HG03342 (cell line): ENCODE results near the gene DPP4.
"Not testable (repeated sequence)": the region's sequence is repeated elsewhere in the genome, so short reads cannot be mapped to it uniquely, and the experiment has no call there.

Experiments
- ATAC-seq: cut with Tn5 transposase; IDR thresholded peaks from one replicate; pipeline ENCODE4 v1.9.1; 2021; ENCODE audit warnings: mild to moderate bottlenecking, moderate library complexity; ENCODE audit not compliant: unreplicated experiment

DPP4 gene

DNA sequence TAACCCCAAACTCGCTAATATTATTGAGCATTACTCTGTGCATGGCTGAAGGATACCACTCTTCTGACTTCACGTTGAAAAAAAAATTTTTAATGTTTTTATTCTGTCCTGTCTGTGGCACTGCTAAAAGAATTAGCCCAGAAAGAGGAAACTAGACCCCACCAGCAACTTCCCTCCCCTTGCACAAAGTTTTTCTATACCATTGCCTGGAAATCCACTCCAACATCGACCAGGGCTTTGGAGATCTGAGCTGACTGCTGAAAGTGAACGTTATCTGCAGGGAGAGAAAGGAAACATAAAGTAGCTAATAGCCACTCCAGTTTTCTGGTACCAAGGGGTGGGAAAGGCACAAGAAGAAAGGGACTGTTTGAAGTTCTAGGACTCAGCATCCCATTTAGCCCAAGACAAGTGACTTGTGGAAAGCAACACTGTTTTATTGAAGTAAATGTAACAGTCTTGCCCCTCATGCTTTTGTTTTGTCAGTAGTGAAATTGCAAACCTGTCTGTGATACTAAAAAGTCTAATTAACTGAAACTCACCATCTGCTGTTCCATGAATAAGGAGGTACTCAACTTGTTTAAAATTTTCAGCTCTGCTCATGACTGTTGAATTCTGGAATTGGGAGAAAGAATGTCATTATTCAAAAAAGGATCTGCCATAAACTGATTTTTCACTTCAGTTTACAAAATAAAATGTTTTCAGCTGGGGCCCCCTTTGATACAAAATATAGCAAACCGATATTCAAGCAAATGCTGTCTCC is 79.1 kb downstream of the DPP4 start:
- no peak for ATAC-seq

DNA sequence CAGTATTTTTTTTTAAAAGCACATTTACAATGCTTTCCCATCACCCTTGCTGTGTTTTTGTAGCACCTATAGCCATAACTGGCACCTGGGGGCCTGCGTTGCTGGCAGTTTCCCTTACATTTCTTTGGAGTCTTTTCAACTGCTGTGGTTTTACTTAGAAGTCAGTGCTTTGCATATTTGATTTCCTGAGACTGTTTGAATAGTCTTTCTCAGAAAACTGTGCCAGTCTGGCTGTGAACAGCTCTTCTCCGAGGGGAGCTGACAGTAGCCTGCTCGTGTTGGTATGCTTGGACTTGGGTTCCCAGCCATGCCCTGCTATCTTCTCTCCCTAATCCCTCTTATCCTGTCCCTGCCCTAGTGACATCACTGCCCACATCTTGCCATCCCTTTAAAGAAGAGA is 81.5 kb downstream of the DPP4 start:
- peak; percentile 61 for ATAC-seq

DNA sequence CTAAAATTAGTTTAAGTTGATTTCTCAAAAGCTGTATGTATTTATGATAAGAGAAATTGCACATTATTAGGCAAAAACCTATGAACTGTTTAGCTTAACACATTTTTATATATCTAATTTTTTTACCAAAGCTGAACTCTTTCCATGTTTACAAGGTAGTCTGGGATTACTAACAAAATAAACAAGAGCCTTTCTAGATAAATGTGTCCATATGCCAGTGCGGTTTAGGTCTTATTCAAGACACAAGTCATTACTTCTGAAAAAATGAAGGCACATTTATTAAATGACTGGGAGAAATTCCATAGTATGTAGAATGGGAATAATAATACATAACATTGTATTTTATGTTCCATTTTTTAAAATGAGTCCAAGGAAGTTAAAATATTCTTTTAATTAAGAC is 82.0 kb downstream of the DPP4 start:
- ATAC-seq, result no peak

DNA sequence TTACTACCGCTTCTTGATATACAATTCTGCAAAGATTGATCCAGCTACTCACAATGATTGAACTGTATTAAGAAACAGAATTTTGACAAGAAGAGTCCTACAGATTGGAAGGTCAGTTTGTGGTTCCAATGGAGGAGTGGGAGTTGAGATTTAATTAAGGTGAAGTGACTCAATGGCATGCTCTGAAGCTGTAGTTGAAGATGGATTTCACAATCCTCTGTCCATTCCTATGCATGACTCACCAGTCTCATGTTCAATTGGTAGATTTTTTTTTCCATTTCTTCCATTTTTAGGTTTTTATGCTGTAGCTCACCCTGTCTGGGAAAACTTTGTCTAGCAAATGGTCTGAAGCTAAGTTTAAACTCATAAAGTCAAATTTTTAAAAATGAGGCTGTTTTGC is 83.3 kb downstream of the DPP4 start:
- ATAC-seq, result no peak

DNA sequence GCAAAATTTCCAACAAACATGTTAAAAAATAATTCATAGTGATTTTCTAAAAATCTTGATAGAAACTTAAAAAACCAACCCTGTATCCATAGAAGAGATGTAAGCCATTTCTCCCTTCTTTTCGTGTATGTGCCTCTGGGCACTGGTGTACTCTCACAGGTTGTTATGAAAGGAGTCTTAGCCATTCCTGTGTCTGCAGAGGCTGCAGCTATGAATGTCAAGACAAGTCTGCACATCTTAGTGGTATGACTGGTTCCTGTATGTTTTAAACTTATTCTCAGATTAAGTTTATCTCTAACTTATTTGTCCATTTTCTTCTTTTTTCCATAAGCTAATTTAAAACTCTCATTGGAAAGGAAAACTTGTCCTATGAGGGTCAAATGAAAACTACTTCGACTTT is 84.0 kb downstream of the DPP4 start:
- ATAC-seq, result no peak

DNA sequence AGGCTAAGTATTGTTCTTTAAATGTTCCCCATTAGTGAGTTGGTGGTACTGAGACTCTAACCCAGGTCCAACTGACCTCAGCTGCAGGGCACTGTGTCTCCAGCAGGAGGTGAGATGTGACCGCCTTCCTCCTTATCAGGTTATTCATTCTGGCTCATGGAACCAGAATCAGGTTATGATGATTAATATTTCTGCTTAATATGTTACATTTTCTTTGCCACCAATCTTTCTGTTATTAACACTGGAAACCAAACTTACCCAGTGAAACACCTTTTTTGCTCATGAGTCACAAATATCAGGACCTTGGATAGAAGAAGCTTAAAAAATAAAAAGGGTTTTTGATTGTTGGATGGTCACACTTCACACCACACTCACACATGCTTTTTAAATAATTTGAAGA is 85.4 kb downstream of the DPP4 start:
- ATAC-seq, result no peak

DNA sequence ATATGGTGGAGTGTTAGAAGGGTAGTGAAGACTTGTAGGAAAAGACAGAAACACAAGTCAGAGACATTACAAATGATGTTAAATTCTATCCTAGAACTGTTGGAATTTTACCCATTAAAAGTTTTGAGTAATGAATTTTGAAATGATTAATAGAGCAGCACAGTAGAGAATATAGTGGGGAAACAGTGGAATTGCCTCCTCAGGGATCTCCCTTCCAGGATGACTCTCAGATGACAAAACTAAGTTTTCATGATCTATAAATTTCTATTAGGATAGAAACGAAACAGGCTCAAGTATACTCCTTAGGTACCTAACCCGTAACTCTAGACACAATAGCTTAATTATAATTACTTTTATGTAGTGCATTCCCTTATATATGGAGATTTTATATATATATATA is 86.7 kb downstream of the DPP4 start:
- ATAC-seq, result no peak

DNA sequence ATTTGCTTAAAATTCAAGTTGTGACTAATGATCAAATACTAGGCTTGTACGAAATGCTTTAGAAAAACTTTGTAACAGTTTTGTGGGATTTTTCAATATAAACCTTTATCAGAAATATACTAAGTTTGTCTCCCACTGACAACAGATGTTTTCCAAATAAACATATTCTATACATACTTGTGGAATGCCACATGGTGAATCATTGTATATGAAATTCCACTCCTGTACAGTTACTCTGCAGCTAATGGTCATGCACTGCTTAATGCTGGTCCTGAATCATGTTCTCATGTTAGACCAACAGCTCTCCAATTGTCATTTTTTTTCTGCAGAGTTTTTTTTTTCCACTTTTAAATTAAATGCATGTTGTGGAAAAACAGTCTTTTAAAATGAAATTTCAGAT is 90.1 kb downstream of the DPP4 start:
- ATAC-seq, result no peak

DNA sequence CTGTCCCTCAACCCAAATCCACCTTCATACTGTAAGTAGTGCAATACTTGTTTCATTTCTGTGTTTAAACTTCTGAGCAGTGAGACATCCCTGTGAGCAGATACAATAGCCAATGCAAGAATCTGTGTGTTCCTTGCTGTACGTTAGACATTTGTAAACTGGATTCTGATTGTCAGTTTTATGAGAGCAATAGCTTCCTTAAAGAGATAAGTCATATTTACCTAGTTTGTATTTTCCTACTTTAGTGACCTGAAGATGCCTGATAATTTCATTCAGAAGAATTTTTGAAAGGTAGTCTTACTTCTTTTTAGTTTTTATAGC is 90.7 kb downstream of the DPP4 start:
- no peak for ATAC-seq

DNA sequence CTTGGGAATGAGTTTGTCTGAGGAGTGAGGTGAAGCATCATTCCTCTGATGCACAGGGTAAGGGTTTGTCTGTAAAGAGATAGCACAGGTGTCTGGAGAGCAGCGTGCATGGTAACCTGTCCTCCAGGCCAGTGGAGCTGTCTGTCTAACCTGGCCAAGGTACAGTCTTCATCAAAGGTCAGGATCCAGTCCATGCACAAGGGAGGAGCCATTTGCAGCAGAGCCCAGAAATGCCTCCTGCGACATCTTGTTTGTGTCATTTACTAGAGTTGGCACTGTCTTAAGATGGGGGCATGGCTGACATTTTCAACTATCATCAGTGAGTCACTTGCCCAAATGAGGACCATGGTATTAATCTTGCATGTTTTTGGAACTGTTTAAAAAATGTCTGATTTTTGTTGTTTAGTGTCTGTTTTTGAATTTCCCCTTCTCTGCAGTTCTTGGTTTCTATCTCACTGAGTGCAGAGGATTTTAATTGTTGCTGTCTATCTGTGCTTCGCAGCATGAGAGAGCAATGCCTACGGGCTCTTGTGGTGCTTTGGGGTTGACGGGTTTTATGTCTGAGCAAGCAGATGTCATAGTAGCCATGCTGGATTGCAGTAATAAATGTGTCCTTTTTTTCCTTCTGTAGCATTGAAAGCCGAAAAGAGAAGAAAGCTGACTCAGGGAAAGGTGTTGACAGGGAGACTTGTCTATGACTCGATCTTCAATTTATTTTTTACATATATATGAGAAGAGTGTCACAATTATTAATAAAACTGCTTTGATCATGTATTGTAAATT is 91.3 kb downstream of the DPP4 start:
- no peak for ATAC-seq

DNA sequence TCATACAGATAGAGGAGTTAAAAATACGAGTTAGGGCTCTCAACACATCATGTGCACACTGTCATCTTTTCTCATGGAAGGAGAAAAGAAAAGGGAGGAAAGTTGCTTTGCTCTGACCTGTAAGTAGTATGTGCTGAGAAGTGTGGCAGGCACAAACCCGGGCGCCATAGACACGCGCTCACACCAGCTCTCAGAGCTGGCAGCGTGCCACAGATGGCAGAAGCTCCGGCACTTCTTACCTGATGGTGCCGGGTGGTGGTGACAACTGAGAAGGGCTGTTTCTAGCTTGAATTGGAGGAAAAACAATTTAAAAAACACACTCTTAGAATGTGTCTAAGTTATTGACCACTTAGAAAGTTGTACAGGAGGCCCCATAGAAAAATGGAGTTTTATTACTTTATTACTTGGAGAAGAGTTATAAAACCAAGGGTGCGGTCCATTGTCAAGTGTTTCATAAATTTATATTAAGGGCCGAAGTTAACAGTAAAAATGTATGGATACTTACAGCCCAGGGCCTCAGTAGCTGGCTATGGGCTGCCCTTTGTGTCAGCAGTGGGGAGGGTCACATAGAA is 92.2 kb downstream of the DPP4 start:
- ATAC-seq, result no peak

DNA sequence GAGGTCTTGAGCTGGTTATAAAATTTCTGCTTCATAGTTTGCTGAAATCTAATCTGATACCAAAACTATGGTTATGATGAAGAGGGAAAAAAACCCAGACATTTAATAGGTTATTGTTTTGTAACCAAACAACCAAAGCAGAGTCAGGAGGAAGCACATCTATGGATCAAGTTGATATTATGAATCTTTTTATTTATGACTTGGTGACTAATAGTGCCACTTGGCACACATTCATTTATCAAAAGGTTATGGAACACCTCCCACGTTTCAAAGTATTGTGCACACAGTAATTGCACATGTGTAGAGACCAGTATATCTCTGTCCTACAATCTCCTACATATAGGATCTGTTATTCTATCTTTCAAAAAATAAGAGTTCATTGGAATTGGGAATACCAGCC is 93.0 kb downstream of the DPP4 start:
- ATAC-seq, result no peak

DNA sequence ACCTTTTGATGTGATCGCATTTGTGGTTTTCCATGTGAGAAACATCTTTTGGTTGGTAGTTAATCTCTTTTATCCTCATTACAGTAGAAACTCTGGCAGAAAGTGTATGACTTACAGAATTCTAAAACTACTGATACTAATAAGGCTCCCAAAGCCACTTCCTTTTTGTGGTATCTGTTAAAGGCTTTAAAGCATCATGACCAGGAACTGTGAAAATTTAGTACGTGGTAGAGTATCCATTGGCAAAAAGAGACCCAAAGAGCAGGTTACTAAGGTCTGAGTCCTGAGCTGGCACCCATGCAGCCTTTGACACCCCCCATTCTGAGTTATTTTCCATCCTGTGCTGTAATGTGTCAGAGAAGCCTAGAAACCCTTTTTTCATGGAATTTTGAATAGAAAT is 94.5 kb downstream of the DPP4 start:
- no peak for ATAC-seq

DNA sequence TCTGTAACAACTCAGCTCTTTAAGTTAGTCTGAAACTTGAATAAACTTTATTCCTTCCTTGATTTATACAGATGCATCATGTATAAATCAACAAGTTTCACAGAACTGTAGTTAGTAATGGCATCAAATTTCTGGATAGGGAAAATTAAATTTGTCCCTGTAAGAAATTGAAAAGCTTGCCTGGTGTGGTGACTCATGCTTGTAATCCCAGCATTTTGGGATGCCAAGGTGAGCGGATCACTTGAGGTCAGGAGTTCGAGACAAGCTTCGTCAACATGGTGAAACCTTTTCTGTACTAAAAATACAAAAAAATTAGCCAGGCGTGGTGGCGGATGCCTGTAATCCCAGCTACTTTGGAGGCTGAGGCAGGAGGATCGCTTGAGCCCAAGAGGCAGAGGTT is 96.1 kb downstream of the DPP4 start:
- not testable (repeated sequence) for ATAC-seq

DNA sequence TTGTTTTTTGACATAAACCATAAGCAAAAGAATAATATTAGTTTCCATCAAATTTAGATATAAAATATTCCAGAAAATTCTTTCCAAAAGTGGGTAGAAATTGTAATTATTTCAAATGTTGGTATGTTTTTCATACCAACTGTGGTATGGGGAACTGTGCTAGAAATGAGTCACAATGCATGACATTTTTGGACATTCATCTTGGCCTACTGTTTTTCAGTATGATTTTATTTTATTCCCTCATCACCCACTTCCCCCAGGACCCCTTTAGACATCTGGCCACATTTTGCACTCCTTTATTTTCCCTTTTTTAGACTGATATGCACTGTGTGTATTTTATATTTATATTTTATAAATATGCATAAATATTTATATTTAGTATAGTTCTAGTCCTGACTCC is 97.1 kb downstream of the DPP4 start:
- ATAC-seq, result no peak

DNA sequence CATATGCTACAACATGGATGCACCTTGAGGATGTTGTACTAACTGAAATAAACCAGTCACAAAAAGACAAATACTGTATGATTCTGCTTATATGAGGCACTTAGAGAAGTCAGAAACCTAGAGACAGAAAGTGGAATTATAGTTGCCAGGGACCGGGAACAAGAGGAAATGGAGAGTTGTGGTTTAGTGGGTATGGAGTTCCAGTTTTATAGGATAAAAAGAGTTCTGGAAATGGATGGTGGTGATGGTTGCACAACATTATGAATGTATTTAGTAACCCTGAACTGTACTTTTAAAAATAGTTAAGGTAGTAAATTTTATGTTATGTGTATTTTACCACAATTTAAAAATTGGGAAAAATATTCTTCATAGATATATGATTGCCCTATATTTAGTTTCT is 97.7 kb downstream of the DPP4 start:
- ATAC-seq, result no peak

DNA sequence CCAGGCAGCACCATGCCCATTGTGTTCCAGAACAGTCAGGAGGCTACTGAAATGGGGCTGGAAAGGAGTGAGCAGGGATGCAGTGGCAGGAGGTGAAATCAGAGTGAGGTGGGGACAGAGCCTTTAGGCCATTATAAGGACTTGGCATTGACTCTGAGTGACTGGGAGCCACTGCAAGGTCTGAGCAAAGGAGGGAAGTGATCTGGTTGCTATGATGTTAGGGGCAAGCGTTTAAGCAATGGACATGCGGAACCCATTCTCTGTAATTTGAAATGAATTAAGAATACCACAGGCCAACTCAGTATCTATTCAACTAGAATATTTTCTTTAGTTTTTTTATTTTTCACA is 98.2 kb downstream of the DPP4 start:
- ATAC-seq, result no peak

DNA sequence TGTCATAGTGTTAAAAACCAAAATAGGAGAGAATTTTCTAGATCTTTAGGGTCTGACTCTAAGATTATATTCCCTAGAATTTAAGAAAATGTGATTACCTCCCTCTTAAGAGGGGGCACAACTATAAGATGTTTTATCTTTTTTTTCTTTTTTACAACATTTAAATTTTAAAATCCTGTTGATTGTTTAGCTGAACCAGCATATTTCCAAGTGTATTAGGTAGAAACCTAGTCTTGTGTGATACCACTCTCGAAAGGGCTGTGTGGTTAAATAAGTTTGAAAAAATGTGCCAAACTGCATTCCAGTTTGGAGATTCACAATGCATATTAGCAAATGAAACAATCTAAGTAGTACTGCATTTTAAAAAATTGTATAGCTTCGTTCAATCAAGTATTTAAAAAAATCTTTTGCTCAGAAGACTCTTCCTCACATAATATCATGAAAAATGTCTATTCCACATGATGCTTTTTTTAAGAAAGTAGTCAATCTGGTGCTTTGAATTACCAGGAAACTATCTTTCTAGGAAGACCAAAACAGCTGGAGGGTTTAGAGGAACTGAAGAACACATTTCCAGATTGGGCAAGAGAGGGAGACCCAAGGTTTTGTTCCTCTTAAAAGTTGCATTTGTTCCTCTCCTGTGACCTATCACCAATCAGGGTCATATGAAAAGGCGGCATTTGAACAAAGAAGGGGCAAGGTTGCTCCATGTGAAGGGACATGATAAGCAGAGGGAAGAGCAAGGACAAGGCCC is 98.8 kb downstream of the DPP4 start:
- no peak for ATAC-seq

DNA sequence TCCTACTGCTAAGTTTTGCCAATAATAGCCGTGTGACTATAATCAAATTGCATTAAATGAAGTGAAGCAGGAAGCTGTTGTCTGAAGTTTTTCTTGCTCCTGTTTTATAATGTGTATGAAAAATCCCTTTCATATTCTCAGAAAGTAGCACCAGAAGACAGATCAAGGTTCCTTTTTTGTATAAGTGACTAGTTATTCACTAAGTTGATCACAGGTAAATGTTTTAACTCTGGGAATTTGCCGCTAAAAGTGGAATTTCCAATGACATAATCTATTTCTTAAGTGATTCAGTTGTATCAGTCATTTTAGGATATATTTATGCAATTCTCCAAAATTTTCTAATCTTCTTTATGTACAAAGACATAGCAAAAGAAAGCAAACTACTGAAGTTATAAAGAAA is 99.6 kb downstream of the DPP4 start:
- ATAC-seq, result no peak

DNA sequence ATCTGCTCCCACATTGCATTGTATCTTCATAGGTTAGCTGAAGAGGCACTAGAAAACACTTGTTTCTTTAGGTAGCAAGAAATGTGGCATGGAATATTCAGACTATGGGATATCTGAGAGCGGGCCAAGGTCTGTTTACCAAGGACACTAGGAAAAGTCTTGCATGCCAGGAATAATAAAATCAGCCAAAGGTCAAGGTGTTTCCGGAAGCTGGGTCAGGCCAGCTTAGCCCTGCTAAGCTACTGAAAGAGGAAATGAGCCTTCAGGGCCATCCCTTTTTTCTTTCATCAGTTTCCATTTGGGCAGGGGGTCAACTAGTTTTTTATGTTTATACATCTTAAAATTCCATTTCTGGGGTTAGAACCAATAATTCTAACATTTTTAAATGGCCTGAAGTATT is 101.1 kb downstream of the DPP4 start:
- no peak for ATAC-seq

DNA sequence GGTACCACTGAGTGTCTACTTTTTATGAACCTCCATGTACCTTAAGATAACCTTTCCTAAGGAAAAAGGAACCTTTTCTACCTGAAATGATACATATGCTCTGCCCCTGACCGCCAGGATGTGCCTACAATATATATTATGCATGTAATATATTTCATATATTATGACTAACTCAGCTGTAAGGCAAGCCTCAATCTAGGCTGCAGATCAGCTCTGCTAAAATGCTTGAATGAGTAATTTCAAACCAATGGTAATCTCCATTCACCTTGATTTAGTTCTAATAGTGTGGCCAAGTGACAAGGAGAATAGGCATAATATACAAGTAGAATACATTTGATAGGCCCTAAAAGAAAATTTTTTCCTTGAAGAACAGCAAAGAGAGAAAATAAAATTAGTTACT is 101.8 kb downstream of the DPP4 start:
- no peak for ATAC-seq

DNA sequence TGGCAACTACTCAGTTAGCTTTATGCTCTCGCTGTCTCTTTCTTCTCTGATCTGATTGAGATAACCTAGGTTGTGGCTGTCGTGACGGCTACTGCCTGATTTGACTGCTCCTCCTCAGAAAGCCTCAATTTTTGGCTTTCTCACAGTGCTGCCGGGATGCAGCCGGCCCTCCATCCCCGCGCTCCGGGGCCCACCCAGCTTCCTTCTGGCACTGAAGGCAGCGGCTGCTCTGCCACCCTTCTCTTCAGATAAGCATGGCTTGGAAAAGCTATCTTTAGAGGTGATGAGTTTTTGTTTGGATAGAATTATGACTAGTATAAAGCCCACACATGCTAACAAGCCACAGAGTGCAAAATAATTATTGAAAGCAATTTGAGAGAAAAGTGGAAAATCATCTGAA is 102.5 kb downstream of the DPP4 start:
- no peak for ATAC-seq
